Measurements from ENCODE around the gene LRBA.

The LRBA gene

DNA sequence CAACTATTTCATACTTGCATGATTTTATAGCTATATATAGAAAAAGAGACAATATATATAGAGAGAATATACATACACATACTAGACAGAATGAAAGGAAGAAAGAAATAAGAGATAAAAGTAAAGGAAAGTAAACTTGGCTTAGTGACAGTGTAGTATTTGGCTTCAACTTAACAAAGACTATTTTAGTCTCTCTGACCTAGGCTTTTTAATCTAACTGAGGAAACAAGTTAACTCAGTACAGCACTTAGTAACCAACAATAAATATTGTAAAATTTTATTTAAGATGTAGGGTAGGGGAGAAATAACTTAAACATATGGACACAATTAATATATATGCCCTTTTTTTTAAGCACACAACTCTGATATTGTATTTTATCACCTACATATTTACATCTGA lies 682.1 kb downstream of the LRBA start:
- H4K20me1 ChIP-seq (ENCODE audit: insufficient read depth, low read length): no peaks in the 10 kb centered on the region
- no peaks in the 10 kb centered on the region for H3K4me1 ChIP-seq (ENCODE audit: insufficient read depth, low read length)
- H2AFZ ChIP-seq (ENCODE audit: low read depth, low read length): no peak overlapping the region
- no peaks in the 10 kb centered on the region for H3K79me2 ChIP-seq (ENCODE audit: insufficient read depth, low read length)
- H3K27me3 ChIP-seq (ENCODE audit: insufficient read depth, low read length, poor library complexity): no peaks in the 10 kb centered on the region
- no peaks in the 10 kb centered on the region for H3K36me3 ChIP-seq (ENCODE audit: insufficient read depth, low read length)
- TF ChIP-seq, protein P1, sequence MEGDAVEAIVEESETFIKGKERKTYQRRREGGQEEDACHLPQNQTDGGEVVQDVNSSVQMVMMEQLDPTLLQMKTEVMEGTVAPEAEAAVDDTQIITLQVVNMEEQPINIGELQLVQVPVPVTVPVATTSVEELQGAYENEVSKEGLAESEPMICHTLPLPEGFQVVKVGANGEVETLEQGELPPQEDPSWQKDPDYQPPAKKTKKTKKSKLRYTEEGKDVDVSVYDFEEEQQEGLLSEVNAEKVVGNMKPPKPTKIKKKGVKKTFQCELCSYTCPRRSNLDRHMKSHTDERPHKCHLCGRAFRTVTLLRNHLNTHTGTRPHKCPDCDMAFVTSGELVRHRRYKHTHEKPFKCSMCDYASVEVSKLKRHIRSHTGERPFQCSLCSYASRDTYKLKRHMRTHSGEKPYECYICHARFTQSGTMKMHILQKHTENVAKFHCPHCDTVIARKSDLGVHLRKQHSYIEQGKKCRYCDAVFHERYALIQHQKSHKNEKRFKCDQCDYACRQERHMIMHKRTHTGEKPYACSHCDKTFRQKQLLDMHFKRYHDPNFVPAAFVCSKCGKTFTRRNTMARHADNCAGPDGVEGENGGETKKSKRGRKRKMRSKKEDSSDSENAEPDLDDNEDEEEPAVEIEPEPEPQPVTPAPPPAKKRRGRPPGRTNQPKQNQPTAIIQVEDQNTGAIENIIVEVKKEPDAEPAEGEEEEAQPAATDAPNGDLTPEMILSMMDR (IDR thresholded peaks at IDR 0.05; ENCODE audit: borderline replicate concordance, extremely low read depth, low read length, poor library complexity, severe bottlenecking): no peak
- TF ChIP-seq EZH2 (IDR thresholded peaks at IDR 0.05; ENCODE audit: borderline replicate concordance, low read depth, low read length, severe bottlenecking): no peak
- no peak overlapping the region for H3K27ac ChIP-seq (ENCODE audit: low read length)
- H3K9ac ChIP-seq (ENCODE audit: low read depth, low read length): no peak overlapping the region
- H3K9me3 ChIP-seq (ENCODE audit: insufficient read depth, low read length, severe bottlenecking): no peaks in the 10 kb centered on the region
- H3K4me2 ChIP-seq (ENCODE audit: insufficient read depth, low read length): no peak overlapping the region
- ATAC-seq (ENCODE audit: insufficient read depth, low read depth) (no peak), DNase-seq (no peak)
- H3K4me3 ChIP-seq (ENCODE audit: low read depth in 1 of 2, low read length in 2 of 2): no peak overlapping the region

DNA sequence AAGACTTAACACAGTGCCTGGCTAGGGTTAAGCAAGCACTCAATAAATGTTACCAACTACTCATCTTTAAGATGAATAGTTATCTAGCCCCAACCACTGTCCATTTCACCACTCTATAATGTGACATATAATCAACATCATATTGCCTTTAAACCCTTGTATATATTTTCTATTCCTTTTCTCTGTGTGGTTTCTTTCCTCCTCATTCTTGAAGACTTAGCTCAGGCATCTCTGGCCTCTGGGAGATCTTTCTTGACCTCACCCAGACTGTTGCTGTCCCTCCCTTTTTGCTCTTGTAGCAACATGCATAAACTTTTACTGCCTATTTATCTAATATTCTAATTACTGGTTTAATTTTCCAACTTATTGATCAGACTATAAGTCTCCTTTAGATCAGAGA lies 683.0 kb downstream of the LRBA start:
- no peaks in the 10 kb centered on the region for H3K79me2 ChIP-seq (ENCODE audit: insufficient read depth, low read length)
- ATAC-seq (ENCODE audit: insufficient read depth, low read depth) (no peak), DNase-seq (no peak)
- no peak overlapping the region for H3K27ac ChIP-seq (ENCODE audit: low read length)
- no peak overlapping the region for H3K4me3 ChIP-seq (ENCODE audit: low read depth in 1 of 2, low read length in 2 of 2)
- no peaks in the 10 kb centered on the region for H4K20me1 ChIP-seq (ENCODE audit: insufficient read depth, low read length)
- H3K4me2 ChIP-seq (ENCODE audit: insufficient read depth, low read length): no peak overlapping the region
- no peaks in the 10 kb centered on the region for H3K9me3 ChIP-seq (ENCODE audit: insufficient read depth, low read length, severe bottlenecking)
- no peaks in the 10 kb centered on the region for H3K27me3 ChIP-seq (ENCODE audit: insufficient read depth, low read length, poor library complexity)
- no peaks in the 10 kb centered on the region for H3K4me1 ChIP-seq (ENCODE audit: insufficient read depth, low read length)
- no peak overlapping the region for H3K9ac ChIP-seq (ENCODE audit: low read depth, low read length)
- no peak overlapping the region for H2AFZ ChIP-seq (ENCODE audit: low read depth, low read length)
- no peaks in the 10 kb centered on the region for H3K36me3 ChIP-seq (ENCODE audit: insufficient read depth, low read length)
- TF ChIP-seq EZH2 (IDR thresholded peaks at IDR 0.05; ENCODE audit: borderline replicate concordance, low read depth, low read length, severe bottlenecking): no peak
- TF ChIP-seq, protein P1 (IDR thresholded peaks at IDR 0.05; ENCODE audit: borderline replicate concordance, extremely low read depth, low read length, poor library complexity, severe bottlenecking): no peak

DNA sequence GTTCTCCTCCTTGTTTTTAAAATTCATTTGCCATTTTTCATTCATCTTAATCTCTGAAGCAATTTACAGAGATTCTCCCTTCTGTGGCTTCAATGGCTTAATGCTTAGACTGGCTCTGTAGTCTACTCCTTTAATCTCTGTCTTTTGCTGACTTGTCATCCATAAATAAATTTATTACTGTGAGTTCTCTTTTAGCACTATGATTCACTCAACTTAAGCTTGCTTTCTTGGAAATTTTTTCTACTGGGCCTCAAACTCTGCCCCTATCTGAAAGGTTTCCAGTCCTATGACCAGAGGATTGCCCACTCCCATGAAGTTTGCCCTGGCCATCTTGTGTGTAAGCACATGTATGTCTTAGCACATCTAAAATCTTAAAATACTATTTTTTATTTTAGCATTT lies 685.7 kb downstream of the LRBA start:
- H3K36me3 ChIP-seq (ENCODE audit: insufficient read depth, low read length): no peaks in the 10 kb centered on the region
- H3K4me3 ChIP-seq (ENCODE audit: low read depth in 1 of 2, low read length in 2 of 2): no peak overlapping the region
- no peaks in the 10 kb centered on the region for H3K4me1 ChIP-seq (ENCODE audit: insufficient read depth, low read length)
- H3K9ac ChIP-seq (ENCODE audit: low read depth, low read length): no peak overlapping the region
- TF ChIP-seq EZH2 (IDR thresholded peaks at IDR 0.05; ENCODE audit: borderline replicate concordance, low read depth, low read length, severe bottlenecking): no peak
- TF ChIP-seq, protein P1 (IDR thresholded peaks at IDR 0.05; ENCODE audit: borderline replicate concordance, extremely low read depth, low read length, poor library complexity, severe bottlenecking): no peak
- no peak overlapping the region for H3K4me2 ChIP-seq (ENCODE audit: insufficient read depth, low read length)
- ATAC-seq (ENCODE audit: insufficient read depth, low read depth) (no peak), DNase-seq (no peak)
- no peaks in the 10 kb centered on the region for H4K20me1 ChIP-seq (ENCODE audit: insufficient read depth, low read length)
- H3K79me2 ChIP-seq (ENCODE audit: insufficient read depth, low read length): no peaks in the 10 kb centered on the region
- no peaks in the 10 kb centered on the region for H3K27me3 ChIP-seq (ENCODE audit: insufficient read depth, low read length, poor library complexity)
- no peak overlapping the region for H2AFZ ChIP-seq (ENCODE audit: low read depth, low read length)
- H3K27ac ChIP-seq (ENCODE audit: low read length): no peak overlapping the region
- no peaks in the 10 kb centered on the region for H3K9me3 ChIP-seq (ENCODE audit: insufficient read depth, low read length, severe bottlenecking)

DNA sequence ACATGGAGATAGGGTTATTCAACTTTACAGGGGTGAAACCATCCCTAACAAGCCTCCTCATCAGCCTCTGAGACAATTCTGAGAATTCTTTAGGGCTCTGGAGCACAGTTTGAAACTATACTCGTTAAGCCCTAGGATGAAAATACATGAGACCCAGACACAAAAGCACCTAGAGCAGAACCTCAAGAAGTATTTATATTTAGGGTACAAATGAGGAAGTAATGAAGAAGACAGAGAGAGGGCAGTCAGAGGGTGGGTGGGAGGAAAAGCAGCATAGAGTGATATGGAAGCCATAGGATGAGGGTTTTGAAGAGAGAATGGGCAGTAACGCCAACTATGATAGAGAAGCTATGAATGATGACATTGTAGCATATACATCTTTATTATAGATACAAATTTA lies 686.6 kb downstream of the LRBA start:
- H3K9ac ChIP-seq (ENCODE audit: low read depth, low read length): no peak overlapping the region
- no peaks in the 10 kb centered on the region for H3K36me3 ChIP-seq (ENCODE audit: insufficient read depth, low read length)
- no peaks in the 10 kb centered on the region for H3K79me2 ChIP-seq (ENCODE audit: insufficient read depth, low read length)
- no peak overlapping the region for H3K4me3 ChIP-seq (ENCODE audit: low read depth in 1 of 2, low read length in 2 of 2)
- H3K9me3 ChIP-seq (ENCODE audit: insufficient read depth, low read length, severe bottlenecking): no peaks in the 10 kb centered on the region
- no peak overlapping the region for H2AFZ ChIP-seq (ENCODE audit: low read depth, low read length)
- H3K4me1 ChIP-seq (ENCODE audit: insufficient read depth, low read length): no peaks in the 10 kb centered on the region
- ATAC-seq (ENCODE audit: insufficient read depth, low read depth) (no peak), DNase-seq (no peak)
- H3K27ac ChIP-seq (ENCODE audit: low read length): no peak overlapping the region
- H4K20me1 ChIP-seq (ENCODE audit: insufficient read depth, low read length): no peaks in the 10 kb centered on the region
- H3K4me2 ChIP-seq (ENCODE audit: insufficient read depth, low read length): no peak overlapping the region
- TF ChIP-seq, protein P1 (IDR thresholded peaks at IDR 0.05; ENCODE audit: borderline replicate concordance, extremely low read depth, low read length, poor library complexity, severe bottlenecking): no peak
- no peak for TF ChIP-seq EZH2 (IDR thresholded peaks at IDR 0.05; ENCODE audit: borderline replicate concordance, low read depth, low read length, severe bottlenecking)
- no peaks in the 10 kb centered on the region for H3K27me3 ChIP-seq (ENCODE audit: insufficient read depth, low read length, poor library complexity)
